HEK293 (cell line): ENCODE data around the gene DDB1.

Source experiments
- CTCF ChIA-PET: fragments of 350-600 bp; formaldehyde crosslinking; extraction: SDS; loops from one replicate; lab custom pipeline; 2021; ENCODE audit warnings: antibody characterized with exemption; lab: Yijun Ruan, JAX
- POLR2A ChIA-PET: fragments of 300-600 bp; formaldehyde crosslinking; extraction: SDS; loops from one replicate; lab custom pipeline; 2020; ENCODE audit warnings: antibody characterized with exemption, inconsistent platforms; lab: Yijun Ruan, JAX
- H3K27ac ChIP-seq: fragments of 200-500 bp; sonication (Bioruptor generic); 2 replicates; pipeline ENCODE4 v1.5.1; 2014; ENCODE audit warnings: low read depth, low read length, control low read depth, inconsistent platforms; ENCODE audit errors: extremely low read depth
- H3K36me3 ChIP-seq, 2 experiments: fragments of 200-500 bp in 1 of 2; sonication (Bioruptor generic) in 1 of 2; 1 replicate in 1 of 2; 2 replicates in 1 of 2; pipeline ENCODE4 v1.5.1; 2014 to 2017; ENCODE audit warnings: inconsistent platforms in 2 of 2, low read length in 2 of 2; ENCODE audit not compliant: control insufficient read depth in 2 of 2, insufficient read depth in 1 of 2
- H3K4me1 ChIP-seq: fragments of 200-500 bp; sonication (Bioruptor generic); 2 replicates; pipeline ENCODE4 v1.5.1; 2014; ENCODE audit warnings: mild to moderate bottlenecking, low read length, inconsistent platforms; ENCODE audit not compliant: control insufficient read depth, insufficient read depth
- H3K4me3 ChIP-seq: 2 replicates; pipeline ENCODE4 v1.5.1; 2011; ENCODE audit warnings: low read depth, mild to moderate bottlenecking, control low read depth, low read length, moderate library complexity
- H3K9me3 ChIP-seq: fragments of 200-500 bp; sonication (Bioruptor generic); 2 replicates; pipeline ENCODE4 v1.5.1; 2014; ENCODE audit warnings: low read depth, low read length, inconsistent platforms; ENCODE audit not compliant: control insufficient read depth, insufficient read depth
- FEZF1 ChIP-seq: fragments of 450-650 bp; formaldehyde crosslinking; IDR thresholded peaks from 2 replicates; pipeline ENCODE4 v1.5.1; 2016; ENCODE audit warnings: missing biosample characterization, missing genetic modification characterization
- MZF1 ChIP-seq: fragments of 450-650 bp; formaldehyde crosslinking; IDR thresholded peaks from 2 replicates; pipeline ENCODE4 v1.5.1; 2017; ENCODE audit warnings: missing biosample characterization, missing genetic modification characterization, borderline replicate concordance
- OSR2 ChIP-seq: fragments of 450-650 bp; formaldehyde crosslinking; IDR thresholded peaks from 2 replicates; pipeline ENCODE4 v1.5.1; 2016; ENCODE audit warnings: missing biosample characterization, missing genetic modification characterization
- SP7 ChIP-seq: fragments of 450-650 bp; formaldehyde crosslinking; IDR thresholded peaks from 2 replicates; pipeline ENCODE4 v1.5.1; 2016; ENCODE audit warnings: missing biosample characterization, missing genetic modification characterization
- TCF7L2 ChIP-seq: IDR thresholded peaks from 2 replicates; pipeline ENCODE4 v1.6.1; 2011; ENCODE audit warnings: low read depth, mild to moderate bottlenecking, inconsistent platforms, low read length, moderate library complexity, borderline replicate concordance
- YY2 ChIP-seq: fragments of 450-650 bp; formaldehyde crosslinking; IDR thresholded peaks from 2 replicates; pipeline ENCODE4 v1.5.1; 2016; ENCODE audit warnings: missing biosample characterization, missing genetic modification characterization
- ZNF266 ChIP-seq: fragments of 450-650 bp; formaldehyde crosslinking; IDR thresholded peaks from 2 replicates; pipeline ENCODE4 v1.5.1; 2016; ENCODE audit warnings: missing biosample characterization, missing genetic modification characterization, low read depth
- ZNF558 ChIP-seq: fragments of 450-650 bp; formaldehyde crosslinking; IDR thresholded peaks from 2 replicates; pipeline ENCODE4 v1.5.1; 2016; ENCODE audit warnings: missing biosample characterization, missing genetic modification characterization
- ZNF561 ChIP-seq: fragments of 450-650 bp; IDR thresholded peaks from 2 replicates; pipeline ENCODE4 v1.5.1; 2018; ENCODE audit warnings: missing biosample characterization, missing genetic modification characterization, borderline replicate concordance
- ZNF843 ChIP-seq: fragments of 450-650 bp; formaldehyde crosslinking; IDR thresholded peaks from 2 replicates; pipeline ENCODE4 v1.5.1; 2016; ENCODE audit warnings: missing biosample characterization, missing genetic modification characterization
- TF ChIP-seq, protein P1 (sequence below): fragments of 450-650 bp; formaldehyde crosslinking; IDR thresholded peaks from 2 replicates; pipeline ENCODE4 v1.5.1; 2017; ENCODE audit warnings: missing biosample characterization, missing genetic modification characterization
- TF ChIP-seq, protein P2 (sequence below): fragments of 450-650 bp; formaldehyde crosslinking; IDR thresholded peaks from 2 replicates; pipeline ENCODE4 v1.5.1; 2017; ENCODE audit warnings: missing biosample characterization, missing genetic modification characterization
- TF ChIP-seq, protein P3 (sequence below): fragments of 450-650 bp; formaldehyde crosslinking; IDR thresholded peaks from 2 replicates; pipeline ENCODE4 v1.5.1; 2016; ENCODE audit warnings: missing biosample characterization, missing genetic modification characterization
- TF ChIP-seq, protein P4 (sequence below): fragments of 450-650 bp; formaldehyde crosslinking; IDR thresholded peaks from 2 replicates; pipeline ENCODE4 v1.5.1; 2017; ENCODE audit warnings: missing biosample characterization, missing genetic modification characterization
- TF ChIP-seq, protein P5 (sequence below): fragments of 450-650 bp; formaldehyde crosslinking; IDR thresholded peaks from 2 replicates; pipeline ENCODE4 v1.5.1; 2016; ENCODE audit warnings: missing biosample characterization, missing genetic modification characterization

Gene DDB1

DNA sequence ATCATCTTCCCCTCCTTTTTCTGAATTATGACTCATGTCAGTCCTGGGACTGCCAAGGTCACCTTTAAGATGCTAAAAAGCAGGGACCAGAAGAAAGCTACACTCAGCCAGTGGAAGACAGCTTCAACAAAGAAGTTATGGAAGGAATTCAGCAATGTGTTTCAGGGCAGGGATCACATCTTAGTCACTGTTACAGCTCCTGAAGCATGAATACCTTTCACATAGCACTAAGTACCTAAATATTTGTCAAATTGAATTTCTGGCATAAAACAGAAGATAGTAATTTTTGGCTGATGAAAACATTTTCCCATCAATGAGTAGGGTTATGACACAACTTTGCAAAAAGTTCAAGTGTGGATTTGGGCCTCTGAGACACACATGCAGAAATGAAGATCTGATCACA lies 5.2 kb downstream of the DDB1 start (continued):
- TF ChIP-seq, protein P1, sequence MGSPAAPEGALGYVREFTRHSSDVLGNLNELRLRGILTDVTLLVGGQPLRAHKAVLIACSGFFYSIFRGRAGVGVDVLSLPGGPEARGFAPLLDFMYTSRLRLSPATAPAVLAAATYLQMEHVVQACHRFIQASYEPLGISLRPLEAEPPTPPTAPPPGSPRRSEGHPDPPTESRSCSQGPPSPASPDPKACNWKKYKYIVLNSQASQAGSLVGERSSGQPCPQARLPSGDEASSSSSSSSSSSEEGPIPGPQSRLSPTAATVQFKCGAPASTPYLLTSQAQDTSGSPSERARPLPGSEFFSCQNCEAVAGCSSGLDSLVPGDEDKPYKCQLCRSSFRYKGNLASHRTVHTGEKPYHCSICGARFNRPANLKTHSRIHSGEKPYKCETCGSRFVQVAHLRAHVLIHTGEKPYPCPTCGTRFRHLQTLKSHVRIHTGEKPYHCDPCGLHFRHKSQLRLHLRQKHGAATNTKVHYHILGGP (tag by site-specific recombination) = no peak
- TF ChIP-seq YY2 (tag by site-specific recombination) = no peak

DNA sequence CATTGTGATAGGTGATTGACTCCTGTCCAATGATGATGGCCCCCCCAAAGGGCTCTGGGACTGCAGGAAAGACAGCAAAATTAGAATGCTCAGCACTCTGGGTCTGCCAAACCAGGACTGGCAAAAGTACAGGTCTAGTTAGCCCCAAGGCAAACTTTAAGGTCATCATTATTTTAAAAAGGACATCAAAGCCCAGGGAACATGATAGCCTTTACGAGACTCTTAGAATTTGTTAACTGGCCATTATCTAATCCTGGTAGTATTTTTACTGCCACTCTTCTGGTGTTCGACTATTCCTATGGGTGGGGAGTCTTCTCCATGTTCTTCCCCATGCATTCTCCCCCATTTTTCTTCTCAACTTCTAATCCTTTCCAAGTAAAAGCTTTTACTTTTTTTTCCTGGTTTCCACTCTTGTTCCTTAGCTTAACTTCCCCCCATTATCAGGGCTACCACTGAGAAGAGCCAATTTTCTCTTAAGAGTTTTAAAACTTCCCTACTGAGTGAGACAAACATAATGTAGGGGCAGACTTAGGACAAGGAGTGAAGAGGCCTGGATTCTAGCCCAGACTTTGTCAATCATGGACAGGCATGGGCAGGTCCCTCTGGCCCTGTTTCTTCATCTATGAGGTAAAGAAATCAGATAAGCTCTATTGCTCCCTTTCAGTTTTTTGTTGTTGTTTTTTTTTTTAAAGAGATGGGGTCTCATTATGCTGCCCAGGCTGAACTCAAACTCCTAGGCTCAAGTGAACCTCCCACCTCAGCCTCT lies 7.1 kb downstream of the DDB1 start:
- ChIA-PET POLR2A (interaction anchor here (1.0 kb wide), 1 partner anchor 31 kb away, joined by 5 read pairs; the partner anchor contains the start of gene VWCE), CTCF (interaction anchor here (0.7 to 2.7 kb wide), 2 partner anchors 10 to 36 kb away, joined by 4 to 10 read pairs; partner anchors contain the start of gene CYB561A3)
- Histone ChIP-seq H3K9me3 (no peaks in the 10 kb centered on the region), H3K27ac (no peak overlapping the region), H3K4me1 (no peaks in the 10 kb centered on the region), H3K4me3 (no peak overlapping the region), H3K36me3 (peaks cover 23 to 95% of the 10 kb centered on the region in 2 experiments)
- TF ChIP-seq MZF1 (tag by site-specific recombination) (no peak), ZNF843 (tag by site-specific recombination) (peak; percentile 48; the same call in 1 of the 2 replicates), OSR2 (tag by site-specific recombination) (peak; percentile 77; the same call in 1 of the 2 replicates), ZNF266 (tag by site-specific recombination) (no peak), TCF7L2 (peak; percentile 74; the same call in 1 of the 2 replicates), ZNF558 (tag by site-specific recombination) (no peak), ZNF561 (tag by site-specific recombination) (no peak), FEZF1 (tag by site-specific recombination) (peak; percentile 96), SP7 (tag by site-specific recombination) (peak; percentile 56)
- TF ChIP-seq, protein P2, sequence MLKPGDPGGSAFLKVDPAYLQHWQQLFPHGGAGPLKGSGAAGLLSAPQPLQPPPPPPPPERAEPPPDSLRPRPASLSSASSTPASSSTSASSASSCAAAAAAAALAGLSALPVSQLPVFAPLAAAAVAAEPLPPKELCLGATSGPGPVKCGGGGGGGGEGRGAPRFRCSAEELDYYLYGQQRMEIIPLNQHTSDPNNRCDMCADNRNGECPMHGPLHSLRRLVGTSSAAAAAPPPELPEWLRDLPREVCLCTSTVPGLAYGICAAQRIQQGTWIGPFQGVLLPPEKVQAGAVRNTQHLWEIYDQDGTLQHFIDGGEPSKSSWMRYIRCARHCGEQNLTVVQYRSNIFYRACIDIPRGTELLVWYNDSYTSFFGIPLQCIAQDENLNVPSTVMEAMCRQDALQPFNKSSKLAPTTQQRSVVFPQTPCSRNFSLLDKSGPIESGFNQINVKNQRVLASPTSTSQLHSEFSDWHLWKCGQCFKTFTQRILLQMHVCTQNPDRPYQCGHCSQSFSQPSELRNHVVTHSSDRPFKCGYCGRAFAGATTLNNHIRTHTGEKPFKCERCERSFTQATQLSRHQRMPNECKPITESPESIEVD (tag by site-specific recombination) = 0 out of 2 replicates have a peak, but pooled peaks have one; percentile 12
- TF ChIP-seq, protein P3, sequence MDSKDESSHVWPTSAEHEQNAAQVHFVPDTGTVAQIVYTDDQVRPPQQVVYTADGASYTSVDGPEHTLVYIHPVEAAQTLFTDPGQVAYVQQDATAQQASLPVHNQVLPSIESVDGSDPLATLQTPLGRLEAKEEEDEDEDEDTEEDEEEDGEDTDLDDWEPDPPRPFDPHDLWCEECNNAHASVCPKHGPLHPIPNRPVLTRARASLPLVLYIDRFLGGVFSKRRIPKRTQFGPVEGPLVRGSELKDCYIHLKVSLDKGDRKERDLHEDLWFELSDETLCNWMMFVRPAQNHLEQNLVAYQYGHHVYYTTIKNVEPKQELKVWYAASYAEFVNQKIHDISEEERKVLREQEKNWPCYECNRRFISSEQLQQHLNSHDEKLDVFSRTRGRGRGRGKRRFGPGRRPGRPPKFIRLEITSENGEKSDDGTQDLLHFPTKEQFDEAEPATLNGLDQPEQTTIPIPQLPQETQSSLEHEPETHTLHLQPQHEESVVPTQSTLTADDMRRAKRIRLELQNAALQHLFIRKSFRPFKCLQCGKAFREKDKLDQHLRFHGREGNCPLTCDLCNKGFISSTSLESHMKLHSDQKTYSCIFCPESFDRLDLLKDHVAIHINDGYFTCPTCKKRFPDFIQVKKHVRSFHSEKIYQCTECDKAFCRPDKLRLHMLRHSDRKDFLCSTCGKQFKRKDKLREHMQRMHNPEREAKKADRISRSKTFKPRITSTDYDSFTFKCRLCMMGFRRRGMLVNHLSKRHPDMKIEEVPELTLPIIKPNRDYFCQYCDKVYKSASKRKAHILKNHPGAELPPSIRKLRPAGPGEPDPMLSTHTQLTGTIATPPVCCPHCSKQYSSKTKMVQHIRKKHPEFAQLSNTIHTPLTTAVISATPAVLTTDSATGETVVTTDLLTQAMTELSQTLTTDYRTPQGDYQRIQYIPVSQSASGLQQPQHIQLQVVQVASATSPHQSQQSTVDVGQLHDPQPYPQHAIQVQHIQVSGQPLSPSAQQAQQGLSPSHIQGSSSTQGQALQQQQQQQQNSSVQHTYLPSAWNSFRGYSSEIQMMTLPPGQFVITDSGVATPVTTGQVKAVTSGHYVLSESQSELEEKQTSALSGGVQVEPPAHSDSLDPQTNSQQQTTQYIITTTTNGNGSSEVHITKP (tag by site-specific recombination) = peak; percentile 82
- TF ChIP-seq, protein P4, sequence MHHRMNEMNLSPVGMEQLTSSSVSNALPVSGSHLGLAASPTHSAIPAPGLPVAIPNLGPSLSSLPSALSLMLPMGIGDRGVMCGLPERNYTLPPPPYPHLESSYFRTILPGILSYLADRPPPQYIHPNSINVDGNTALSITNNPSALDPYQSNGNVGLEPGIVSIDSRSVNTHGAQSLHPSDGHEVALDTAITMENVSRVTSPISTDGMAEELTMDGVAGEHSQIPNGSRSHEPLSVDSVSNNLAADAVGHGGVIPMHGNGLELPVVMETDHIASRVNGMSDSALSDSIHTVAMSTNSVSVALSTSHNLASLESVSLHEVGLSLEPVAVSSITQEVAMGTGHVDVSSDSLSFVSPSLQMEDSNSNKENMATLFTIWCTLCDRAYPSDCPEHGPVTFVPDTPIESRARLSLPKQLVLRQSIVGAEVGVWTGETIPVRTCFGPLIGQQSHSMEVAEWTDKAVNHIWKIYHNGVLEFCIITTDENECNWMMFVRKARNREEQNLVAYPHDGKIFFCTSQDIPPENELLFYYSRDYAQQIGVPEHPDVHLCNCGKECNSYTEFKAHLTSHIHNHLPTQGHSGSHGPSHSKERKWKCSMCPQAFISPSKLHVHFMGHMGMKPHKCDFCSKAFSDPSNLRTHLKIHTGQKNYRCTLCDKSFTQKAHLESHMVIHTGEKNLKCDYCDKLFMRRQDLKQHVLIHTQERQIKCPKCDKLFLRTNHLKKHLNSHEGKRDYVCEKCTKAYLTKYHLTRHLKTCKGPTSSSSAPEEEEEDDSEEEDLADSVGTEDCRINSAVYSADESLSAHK = 0 out of 2 replicates have a peak, but pooled peaks have one; percentile 20
- TF ChIP-seq, protein P5, sequence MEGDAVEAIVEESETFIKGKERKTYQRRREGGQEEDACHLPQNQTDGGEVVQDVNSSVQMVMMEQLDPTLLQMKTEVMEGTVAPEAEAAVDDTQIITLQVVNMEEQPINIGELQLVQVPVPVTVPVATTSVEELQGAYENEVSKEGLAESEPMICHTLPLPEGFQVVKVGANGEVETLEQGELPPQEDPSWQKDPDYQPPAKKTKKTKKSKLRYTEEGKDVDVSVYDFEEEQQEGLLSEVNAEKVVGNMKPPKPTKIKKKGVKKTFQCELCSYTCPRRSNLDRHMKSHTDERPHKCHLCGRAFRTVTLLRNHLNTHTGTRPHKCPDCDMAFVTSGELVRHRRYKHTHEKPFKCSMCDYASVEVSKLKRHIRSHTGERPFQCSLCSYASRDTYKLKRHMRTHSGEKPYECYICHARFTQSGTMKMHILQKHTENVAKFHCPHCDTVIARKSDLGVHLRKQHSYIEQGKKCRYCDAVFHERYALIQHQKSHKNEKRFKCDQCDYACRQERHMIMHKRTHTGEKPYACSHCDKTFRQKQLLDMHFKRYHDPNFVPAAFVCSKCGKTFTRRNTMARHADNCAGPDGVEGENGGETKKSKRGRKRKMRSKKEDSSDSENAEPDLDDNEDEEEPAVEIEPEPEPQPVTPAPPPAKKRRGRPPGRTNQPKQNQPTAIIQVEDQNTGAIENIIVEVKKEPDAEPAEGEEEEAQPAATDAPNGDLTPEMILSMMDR (tag by site-specific recombination) = no peak
